Ovary (tissue), 9 donors: Measurements from ENCODE around the gene USP47. TPM values are rescaled to one million over a fixed set of nuclear protein-coding genes. Genes with fewer than 3 reads are reported as not detected.

Source experiments
- DNase-seq, 5 donors: peaks; one replicate each; pipeline ENCODE4 v3.0.0-alpha.2; 2019 to 2020
- H3K27ac ChIP-seq, 2 donors: fragments of 200-600 bp; one replicate each; pipeline versions ENCODE4 v1.5.1 to v1.8.0; 2019 to 2022
- H3K27me3 ChIP-seq: fragments of 200-600 bp; one replicate; pipeline ENCODE4 v1.8.0; 2022
- H3K36me3 ChIP-seq: fragments of 200-600 bp; sonication (generic); one replicate; pipeline ENCODE4 v1.5.1; 2019
- H3K4me1 ChIP-seq: one replicate; pipeline ENCODE4 v1.8.1; 2013; ENCODE audit warnings: mild to moderate bottlenecking, moderate library complexity; ENCODE audit not compliant: insufficient read depth
- H3K4me3 ChIP-seq: fragments of 200-600 bp; sonication (generic); one replicate; pipeline ENCODE4 v1.5.1; 2017
- H3K9me3 ChIP-seq, 2 donors: fragments of 200-600 bp in 1 of 2; sonication (generic) in 1 of 2; one replicate each; pipeline versions ENCODE4 v1.5.1 to v1.8.1; 2013 to 2019; ENCODE audit warnings: mild to moderate bottlenecking in 1 of 2, moderate library complexity in 1 of 2
- CTCF ChIP-seq, 3 donors: fragments of 450-650 bp in 2 of 3; fragments of 200-600 bp in 1 of 3; IDR thresholded peaks; one replicate each; pipeline versions ENCODE4 v1.5.1 to v1.8.0; 2016 to 2022; ENCODE audit warnings: antibody characterized with exemption in 3 of 3, mild to moderate bottlenecking in 1 of 3
- EP300 ChIP-seq: sonication (generic); formaldehyde crosslinking; IDR thresholded peaks from one replicate; pipeline ENCODE4 v1.6.1; 2017; ENCODE audit warnings: antibody characterized with exemption
- POLR2A ChIP-seq: fragments of 450-650 bp; IDR thresholded peaks from one replicate; pipeline ENCODE4 v1.6.1; 2017; ENCODE audit warnings: antibody characterized with exemption, mild to moderate bottlenecking, moderate library complexity
- WGBS, 3 donors: extraction: QIAGEN DNeasy Blood & Tissue Kit in 1 of 3; methylation state at CpG; one replicate each; pipeline versions ENCODE4 v1.1.5 to v1.1.7; 2013 to 2017; 5-methylcytosine and 5-hydroxymethylcytosine counted together
- intact Hi-C, 4 donors: fragments of 100-400 bp; cut with DNase I; formaldehyde crosslinking; loops; one replicate each; pipeline versions ENCODE4 v1.11.0 to v1.15.1; 2022 to 2023
- polyA plus RNA-seq, 2 donors: library from polyadenylated mRNA; stranded (reverse); fragments of 200-250 nt in 1 of 2; fragments of 350-450 nt in 1 of 2; fragmentation: Illumina TruSeq in 1 of 2; extraction: RNeasy Lipid Tissue Mini Kit (QIAGEN cat#74804) in 1 of 2; gene quantifications; one replicate each; pipeline ENCODE4 v1.2.3, GENCODE V29; 2013 to 2014
- total RNA-seq, 7 donors: library from RNA; depleted of rRNA in 2 of 7; stranded (reverse); fragments of >200 nt in 2 of 7; fragmentation: NEBNext Ultra II Directional in 3 of 7; extraction: Animal tissue kit (Norgen Biotek cat#: 25700) in 3 of 7; gene quantifications; one replicate each; pipeline versions ENCODE4 v1.1.0 to v1.2.4, GENCODE V29; 2016 to 2023
- donor health status: DM: no; HTN: no; CAD: no; lungs with moderate emphysema.
- donor health status: DM: no; HTN: no; CAD: no.
- donor health status: Bipolar disorder and iron deficiency.
- donor health status: DM: yes; HTN: yes; CAD: no.
- donor health status: DM: no; HTN: no; CAD: no.
- donor health status: DM: yes; HTN: yes; CAD: no.

USP47 gene
- total and polyA plus RNA-seq, 9 donors: 26.5 to 70.5 (median 51.2) TPM

GRCh38 chr11:11864803-11865202 is 23.0 kb downstream of the USP47 start:
- peaks cover 0 to 2% of the 10 kb centered on the region in 2 donors for H3K9me3 ChIP-seq
- no peaks in the 10 kb centered on the region for H3K4me1 ChIP-seq
- no peak overlapping the region for H3K4me3 ChIP-seq
- 96 to 98% (median 96%) methylated on average over 1 of the region's 1 CpG for WGBS, 3 donors
- intact Hi-C loops: no loop called here
- no peak for DNase-seq
- no peak overlapping the region for H3K27ac ChIP-seq
- H3K36me3 ChIP-seq: no peaks in the 10 kb centered on the region
- TF ChIP-seq EP300 (no peak), CTCF (IDR thresholded peaks at IDR 0.05) (no peak), POLR2A (no peak)
- no peaks in the 10 kb centered on the region for H3K27me3 ChIP-seq

- no peaks in the 10 kb centered on the region for H3K36me3 ChIP-seq
- H3K9me3 ChIP-seq: peaks cover 0 to 2% of the 10 kb centered on the region in 2 donors
- H3K4me1 ChIP-seq: no peaks in the 10 kb centered on the region
- intact Hi-C loops: no loop called here
- no peak for DNase-seq
- H3K4me3 ChIP-seq: no peak overlapping the region
- TF ChIP-seq EP300 (no peak), CTCF (IDR thresholded peaks at IDR 0.05) (no peak), POLR2A (no peak)
- H3K27me3 ChIP-seq: no peaks in the 10 kb centered on the region
- WGBS, 3 donors: 58 to 79% (median 63%) methylated on average over 3 of the region's 3 CpGs
- H3K27ac ChIP-seq: no peak overlapping the region
These were observed 23.7 kb downstream of the USP47 start for GRCh38 chr11:11865449-11865848.

GRCh38 chr11:11866203-11866602 is 24.4 kb downstream of the USP47 start:
- no peak overlapping the region for H3K27ac ChIP-seq
- H3K36me3 ChIP-seq: no peaks in the 10 kb centered on the region
- H3K4me1 ChIP-seq: peaks cover 1% of the 10 kb centered on the region
- intact Hi-C loops: no loop called here
- DNase-seq: no peak
- TF ChIP-seq EP300: no peak
- no peak for TF ChIP-seq POLR2A
- TF ChIP-seq CTCF (IDR thresholded peaks at IDR 0.05): no peak
- WGBS, 3 donors: 94 to 100% (median 96%) methylated on average over 1 of the region's 1 CpG
- H3K9me3 ChIP-seq: peaks cover 0 to 2% of the 10 kb centered on the region in 2 donors
- H3K27me3 ChIP-seq: no peaks in the 10 kb centered on the region
- H3K4me3 ChIP-seq: no peak overlapping the region

GRCh38 chr11:11867720-11868119 is 25.9 kb downstream of the USP47 start:
- 83 to 92% (median 91%) methylated on average over 1 of the region's 1 CpG for WGBS, 3 donors
- no peaks in the 10 kb centered on the region for H3K27me3 ChIP-seq
- H3K4me1 ChIP-seq: peaks cover 8% of the 10 kb centered on the region
- no peak overlapping the region for H3K4me3 ChIP-seq
- no peak overlapping the region for H3K27ac ChIP-seq
- no peak for DNase-seq
- TF ChIP-seq POLR2A (no peak), CTCF (IDR thresholded peaks at IDR 0.05) (no peak), EP300 (no peak)
- intact Hi-C loops: no loop called here
- H3K36me3 ChIP-seq: no peaks in the 10 kb centered on the region
- H3K9me3 ChIP-seq: peaks cover 0 to 2% of the 10 kb centered on the region in 2 donors
